Measurements from ENCODE around the gene PITX1. TPM values are rescaled to one million over a fixed set of nuclear protein-coding genes. Genes with fewer than 3 reads are reported as not detected.

PITX1 gene
- total and polyA plus RNA-seq, 2 of the 13 experiments (the other 11 are each of a cell fraction or from before 2014, with no cell fraction given) = 11.7 to 20.2 TPM

DNA sequence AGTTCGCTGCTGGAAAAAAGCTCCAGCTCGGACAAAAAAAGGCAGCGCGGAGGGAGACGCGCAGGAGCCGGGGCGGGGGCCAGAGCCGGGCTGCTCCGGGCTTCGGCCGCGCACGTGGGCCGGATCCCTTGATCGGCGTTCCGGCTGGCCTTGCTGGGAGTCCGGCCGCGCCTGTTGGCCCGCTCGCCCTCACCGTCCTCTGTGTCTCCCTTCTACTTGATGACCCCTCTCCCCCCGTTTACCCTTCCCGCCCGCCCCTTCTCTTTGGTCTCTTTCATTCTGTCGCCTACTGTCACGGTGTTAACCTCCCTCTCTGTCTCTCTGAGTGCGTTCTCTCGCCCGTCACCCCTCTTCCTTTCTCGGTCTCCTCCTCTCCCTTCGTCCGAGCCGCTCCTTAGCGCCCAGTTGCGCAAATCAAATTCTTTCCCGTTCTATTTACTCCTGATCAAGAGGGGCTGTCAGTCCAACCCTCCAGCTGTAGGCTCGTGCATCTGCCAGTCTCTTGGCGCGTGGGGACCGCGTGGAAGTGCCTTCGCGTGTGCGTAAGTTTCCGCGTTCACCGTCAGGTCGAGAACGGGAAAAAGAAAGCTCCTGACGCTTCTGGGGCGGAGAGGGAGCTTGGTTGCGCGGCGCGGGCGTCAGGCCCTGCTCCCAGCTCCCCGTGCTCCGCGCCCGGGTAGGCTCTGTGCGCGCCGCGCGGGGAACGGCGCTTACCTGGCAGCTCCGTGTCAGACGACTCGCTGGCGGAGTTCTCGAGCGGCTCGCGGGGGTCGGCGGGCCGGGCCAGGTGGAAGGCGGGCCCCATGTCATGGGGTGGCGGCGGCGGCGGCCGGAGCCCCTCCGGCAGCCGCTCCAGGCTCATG lies 798 bp downstream of the PITX1 start (continued):
- TF ChIP-seq, protein P1, sequence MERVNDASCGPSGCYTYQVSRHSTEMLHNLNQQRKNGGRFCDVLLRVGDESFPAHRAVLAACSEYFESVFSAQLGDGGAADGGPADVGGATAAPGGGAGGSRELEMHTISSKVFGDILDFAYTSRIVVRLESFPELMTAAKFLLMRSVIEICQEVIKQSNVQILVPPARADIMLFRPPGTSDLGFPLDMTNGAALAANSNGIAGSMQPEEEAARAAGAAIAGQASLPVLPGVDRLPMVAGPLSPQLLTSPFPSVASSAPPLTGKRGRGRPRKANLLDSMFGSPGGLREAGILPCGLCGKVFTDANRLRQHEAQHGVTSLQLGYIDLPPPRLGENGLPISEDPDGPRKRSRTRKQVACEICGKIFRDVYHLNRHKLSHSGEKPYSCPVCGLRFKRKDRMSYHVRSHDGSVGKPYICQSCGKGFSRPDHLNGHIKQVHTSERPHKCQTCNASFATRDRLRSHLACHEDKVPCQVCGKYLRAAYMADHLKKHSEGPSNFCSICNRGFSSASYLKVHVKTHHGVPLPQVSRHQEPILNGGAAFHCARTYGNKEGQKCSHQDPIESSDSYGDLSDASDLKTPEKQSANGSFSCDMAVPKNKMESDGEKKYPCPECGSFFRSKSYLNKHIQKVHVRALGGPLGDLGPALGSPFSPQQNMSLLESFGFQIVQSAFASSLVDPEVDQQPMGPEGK (CRISPR knock-in tag; IDR thresholded peaks at IDR 0.05) = 0 out of 2 replicates have a peak, but pooled peaks have one; percentile 21
- TF ChIP-seq ZBTB1 (CRISPR knock-in tag; IDR thresholded peaks at IDR 0.05; ENCODE audit: borderline replicate concordance) = no peak
- no peak for TF ChIP-seq MAF1 (CRISPR knock-in tag; IDR thresholded peaks at IDR 0.05; ENCODE audit: borderline replicate concordance)
- TF ChIP-seq ZNF234 (CRISPR knock-in tag; conservative IDR thresholded peaks at IDR 0.05) = no peak
- TF ChIP-seq TSC22D2 (CRISPR knock-in tag; IDR thresholded peaks at IDR 0.05; ENCODE audit: borderline replicate concordance) = 0 out of 2 replicates have a peak, but pooled peaks have one; percentile 20
- 0 out of 2 replicates have a peak, but pooled peaks have one; percentile 46 for TF ChIP-seq ZNF616 (CRISPR knock-in tag; IDR thresholded peaks at IDR 0.05; ENCODE audit: low read depth)
- no peak for TF ChIP-seq GATA4 (IDR thresholded peaks at IDR 0.05; ENCODE audit: borderline replicate concordance, low read depth)
- peak in 1 of 2 experiments; percentile 57; a peak in 2 of 4 replicates for TF ChIP-seq POLR2A (IDR thresholded peaks at IDR 0.05; ENCODE audit: insufficient read depth in 1 of 2, low read depth in 2 of 2, low read length in 2 of 2)
- TF ChIP-seq MXI1 (IDR thresholded peaks at IDR 0.05; ENCODE audit: borderline replicate concordance, low read depth, low read length) = peak; percentile 45; the same call in 1 of the 3 replicates
- TF ChIP-seq, protein P2, sequence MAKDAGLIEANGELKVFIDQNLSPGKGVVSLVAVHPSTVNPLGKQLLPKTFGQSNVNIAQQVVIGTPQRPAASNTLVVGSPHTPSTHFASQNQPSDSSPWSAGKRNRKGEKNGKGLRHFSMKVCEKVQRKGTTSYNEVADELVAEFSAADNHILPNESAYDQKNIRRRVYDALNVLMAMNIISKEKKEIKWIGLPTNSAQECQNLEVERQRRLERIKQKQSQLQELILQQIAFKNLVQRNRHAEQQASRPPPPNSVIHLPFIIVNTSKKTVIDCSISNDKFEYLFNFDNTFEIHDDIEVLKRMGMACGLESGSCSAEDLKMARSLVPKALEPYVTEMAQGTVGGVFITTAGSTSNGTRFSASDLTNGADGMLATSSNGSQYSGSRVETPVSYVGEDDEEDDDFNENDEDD (CRISPR knock-in tag; IDR thresholded peaks at IDR 0.05; ENCODE audit: borderline replicate concordance) = peak; percentile 21; the same call in 1 of the 2 replicates
- TF ChIP-seq NR3C1 (CRISPR knock-in tag; IDR thresholded peaks at IDR 0.05) = no peak
- TF ChIP-seq, protein P3, sequence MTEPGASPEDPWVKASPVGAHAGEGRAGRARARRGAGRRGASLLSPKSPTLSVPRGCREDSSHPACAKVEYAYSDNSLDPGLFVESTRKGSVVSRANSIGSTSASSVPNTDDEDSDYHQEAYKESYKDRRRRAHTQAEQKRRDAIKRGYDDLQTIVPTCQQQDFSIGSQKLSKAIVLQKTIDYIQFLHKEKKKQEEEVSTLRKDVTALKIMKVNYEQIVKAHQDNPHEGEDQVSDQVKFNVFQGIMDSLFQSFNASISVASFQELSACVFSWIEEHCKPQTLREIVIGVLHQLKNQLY (CRISPR knock-in tag; IDR thresholded peaks at IDR 0.05) = no peak
- no peak for TF ChIP-seq ZBTB3 (CRISPR knock-in tag; IDR thresholded peaks at IDR 0.05; ENCODE audit: borderline replicate concordance, low read depth)
- TF ChIP-seq KLF12 (CRISPR knock-in tag; IDR thresholded peaks at IDR 0.05; ENCODE audit: borderline replicate concordance) = no peak
- TF ChIP-seq SALL2 (CRISPR knock-in tag; IDR thresholded peaks at IDR 0.05) = no peak
- no peak for TF ChIP-seq ZNF468 (CRISPR knock-in tag; IDR thresholded peaks at IDR 0.05)
- no peak for TF ChIP-seq RAD51 (IDR thresholded peaks at IDR 0.05; ENCODE audit: borderline replicate concordance)
- TF ChIP-seq ZSCAN30 (CRISPR knock-in tag; IDR thresholded peaks at IDR 0.05) = no peak
- TF ChIP-seq, protein P4, sequence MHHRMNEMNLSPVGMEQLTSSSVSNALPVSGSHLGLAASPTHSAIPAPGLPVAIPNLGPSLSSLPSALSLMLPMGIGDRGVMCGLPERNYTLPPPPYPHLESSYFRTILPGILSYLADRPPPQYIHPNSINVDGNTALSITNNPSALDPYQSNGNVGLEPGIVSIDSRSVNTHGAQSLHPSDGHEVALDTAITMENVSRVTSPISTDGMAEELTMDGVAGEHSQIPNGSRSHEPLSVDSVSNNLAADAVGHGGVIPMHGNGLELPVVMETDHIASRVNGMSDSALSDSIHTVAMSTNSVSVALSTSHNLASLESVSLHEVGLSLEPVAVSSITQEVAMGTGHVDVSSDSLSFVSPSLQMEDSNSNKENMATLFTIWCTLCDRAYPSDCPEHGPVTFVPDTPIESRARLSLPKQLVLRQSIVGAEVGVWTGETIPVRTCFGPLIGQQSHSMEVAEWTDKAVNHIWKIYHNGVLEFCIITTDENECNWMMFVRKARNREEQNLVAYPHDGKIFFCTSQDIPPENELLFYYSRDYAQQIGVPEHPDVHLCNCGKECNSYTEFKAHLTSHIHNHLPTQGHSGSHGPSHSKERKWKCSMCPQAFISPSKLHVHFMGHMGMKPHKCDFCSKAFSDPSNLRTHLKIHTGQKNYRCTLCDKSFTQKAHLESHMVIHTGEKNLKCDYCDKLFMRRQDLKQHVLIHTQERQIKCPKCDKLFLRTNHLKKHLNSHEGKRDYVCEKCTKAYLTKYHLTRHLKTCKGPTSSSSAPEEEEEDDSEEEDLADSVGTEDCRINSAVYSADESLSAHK (CRISPR knock-in tag; IDR thresholded peaks at IDR 0.05; ENCODE audit: borderline replicate concordance) = no peak
- TF ChIP-seq, protein P5, sequence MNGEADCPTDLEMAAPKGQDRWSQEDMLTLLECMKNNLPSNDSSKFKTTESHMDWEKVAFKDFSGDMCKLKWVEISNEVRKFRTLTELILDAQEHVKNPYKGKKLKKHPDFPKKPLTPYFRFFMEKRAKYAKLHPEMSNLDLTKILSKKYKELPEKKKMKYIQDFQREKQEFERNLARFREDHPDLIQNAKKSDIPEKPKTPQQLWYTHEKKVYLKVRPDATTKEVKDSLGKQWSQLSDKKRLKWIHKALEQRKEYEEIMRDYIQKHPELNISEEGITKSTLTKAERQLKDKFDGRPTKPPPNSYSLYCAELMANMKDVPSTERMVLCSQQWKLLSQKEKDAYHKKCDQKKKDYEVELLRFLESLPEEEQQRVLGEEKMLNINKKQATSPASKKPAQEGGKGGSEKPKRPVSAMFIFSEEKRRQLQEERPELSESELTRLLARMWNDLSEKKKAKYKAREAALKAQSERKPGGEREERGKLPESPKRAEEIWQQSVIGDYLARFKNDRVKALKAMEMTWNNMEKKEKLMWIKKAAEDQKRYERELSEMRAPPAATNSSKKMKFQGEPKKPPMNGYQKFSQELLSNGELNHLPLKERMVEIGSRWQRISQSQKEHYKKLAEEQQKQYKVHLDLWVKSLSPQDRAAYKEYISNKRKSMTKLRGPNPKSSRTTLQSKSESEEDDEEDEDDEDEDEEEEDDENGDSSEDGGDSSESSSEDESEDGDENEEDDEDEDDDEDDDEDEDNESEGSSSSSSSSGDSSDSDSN (CRISPR knock-in tag; IDR thresholded peaks at IDR 0.05) = peak; percentile 78
